GM19025 (cell line): Measurements from ENCODE around the gene PUM1.

Source experiments
- ATAC-seq: cut with Tn5 transposase; IDR thresholded peaks from one replicate; pipeline ENCODE4 v1.9.1; 2021; ENCODE audit warnings: mild to moderate bottlenecking, low read depth, moderate library complexity; ENCODE audit not compliant: unreplicated experiment

Gene PUM1

GRCh38 chr1:30883389-30884172 is 181.9 kb downstream of the PUM1 start:
- ATAC-seq, result no peak

- ATAC-seq, result no peak
Measured at GRCh38 chr1:30882678-30883388, 182.7 kb downstream of the PUM1 start.
